ENCODE results near the gene CFP.

The CFP gene

DNA sequence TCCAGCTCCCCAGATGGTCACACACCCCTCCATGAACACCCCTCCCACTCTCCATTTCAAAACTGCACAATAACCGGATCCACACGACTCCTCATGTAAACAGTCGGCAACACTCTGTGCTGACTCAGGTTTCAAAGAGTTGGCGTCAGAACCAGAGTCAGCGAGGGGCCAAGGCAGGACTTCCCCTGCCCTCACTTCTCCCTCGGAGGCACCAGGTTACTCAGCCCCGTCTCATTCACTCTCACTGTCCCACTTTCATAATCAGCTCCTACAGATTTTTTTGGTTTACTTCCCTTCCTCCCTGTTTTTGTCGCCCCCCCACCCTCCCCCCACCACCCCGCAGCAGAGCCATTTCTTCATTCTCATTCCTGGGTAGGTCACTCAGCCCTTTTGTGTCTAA, 50.2 kb downstream of the CFP start:
- no peak for DNase-seq (ENCODE audit: low read depth, low spot score)
- H3K4me3 ChIP-seq (ENCODE audit: low read depth, low read length): no peak overlapping the region
- ChIA-PET POLR2A (no interaction called here), CTCF (no interaction called here)
- TF ChIP-seq, protein P1, sequence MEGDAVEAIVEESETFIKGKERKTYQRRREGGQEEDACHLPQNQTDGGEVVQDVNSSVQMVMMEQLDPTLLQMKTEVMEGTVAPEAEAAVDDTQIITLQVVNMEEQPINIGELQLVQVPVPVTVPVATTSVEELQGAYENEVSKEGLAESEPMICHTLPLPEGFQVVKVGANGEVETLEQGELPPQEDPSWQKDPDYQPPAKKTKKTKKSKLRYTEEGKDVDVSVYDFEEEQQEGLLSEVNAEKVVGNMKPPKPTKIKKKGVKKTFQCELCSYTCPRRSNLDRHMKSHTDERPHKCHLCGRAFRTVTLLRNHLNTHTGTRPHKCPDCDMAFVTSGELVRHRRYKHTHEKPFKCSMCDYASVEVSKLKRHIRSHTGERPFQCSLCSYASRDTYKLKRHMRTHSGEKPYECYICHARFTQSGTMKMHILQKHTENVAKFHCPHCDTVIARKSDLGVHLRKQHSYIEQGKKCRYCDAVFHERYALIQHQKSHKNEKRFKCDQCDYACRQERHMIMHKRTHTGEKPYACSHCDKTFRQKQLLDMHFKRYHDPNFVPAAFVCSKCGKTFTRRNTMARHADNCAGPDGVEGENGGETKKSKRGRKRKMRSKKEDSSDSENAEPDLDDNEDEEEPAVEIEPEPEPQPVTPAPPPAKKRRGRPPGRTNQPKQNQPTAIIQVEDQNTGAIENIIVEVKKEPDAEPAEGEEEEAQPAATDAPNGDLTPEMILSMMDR (IDR thresholded peaks at IDR 0.05; ENCODE audit: insufficient read depth, low read length, missing control alignments): no peak

DNA sequence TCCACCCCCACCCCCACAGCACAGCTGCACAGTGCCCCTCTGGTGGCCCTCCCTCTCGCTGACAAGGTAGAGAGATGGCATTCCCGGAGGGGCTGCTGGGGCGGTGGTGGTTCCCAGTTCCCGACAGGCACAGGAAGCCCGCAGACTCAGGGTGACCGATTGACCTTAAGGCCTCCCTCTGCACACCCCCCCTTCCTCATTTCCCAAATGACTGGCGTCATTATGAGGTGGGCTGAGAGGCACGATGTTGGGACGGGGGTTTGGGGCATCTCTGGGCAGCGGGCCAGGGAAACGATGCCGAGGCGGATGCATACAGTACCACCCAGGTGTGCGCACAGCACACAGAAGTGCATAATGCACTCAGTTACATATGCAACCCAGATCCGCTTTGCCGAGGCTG, 51.0 kb downstream of the CFP start:
- ChIA-PET POLR2A (no interaction called here), CTCF (no interaction called here)
- DNase-seq (ENCODE audit: low read depth, low spot score): no peak
- TF ChIP-seq, protein P1 (IDR thresholded peaks at IDR 0.05; ENCODE audit: insufficient read depth, low read length, missing control alignments): no peak
- no peak overlapping the region for H3K4me3 ChIP-seq (ENCODE audit: low read depth, low read length)

DNA sequence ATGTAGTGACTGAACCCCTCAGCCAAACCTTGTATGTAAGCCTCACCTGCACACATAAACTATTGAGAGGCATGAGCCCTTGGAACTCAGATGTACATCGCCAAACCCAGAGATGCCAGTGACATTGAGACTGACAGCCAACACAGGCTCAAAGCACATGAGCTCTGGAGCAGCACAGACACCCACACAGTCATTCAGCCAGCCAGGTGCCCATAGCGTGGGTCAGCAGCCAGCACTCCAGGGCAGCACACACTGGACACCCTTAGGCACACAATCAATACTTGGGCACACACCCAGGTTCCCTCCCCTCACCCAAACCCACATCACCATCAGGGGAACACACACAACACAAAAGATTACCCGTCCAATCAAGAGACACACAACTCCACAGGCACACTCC, 51.8 kb downstream of the CFP start:
- no peak overlapping the region for H3K4me3 ChIP-seq (ENCODE audit: low read depth, low read length)
- TF ChIP-seq, protein P1 (IDR thresholded peaks at IDR 0.05; ENCODE audit: insufficient read depth, low read length, missing control alignments): no peak
- CTCF ChIA-PET: interaction anchor here (1.6 kb wide), 1 partner anchor 15 kb away, joined by 4 read pairs; no protein-coding TSS in a partner anchor
- POLR2A ChIA-PET: no interaction called here
- no peak for DNase-seq (ENCODE audit: low read depth, low spot score)

DNA sequence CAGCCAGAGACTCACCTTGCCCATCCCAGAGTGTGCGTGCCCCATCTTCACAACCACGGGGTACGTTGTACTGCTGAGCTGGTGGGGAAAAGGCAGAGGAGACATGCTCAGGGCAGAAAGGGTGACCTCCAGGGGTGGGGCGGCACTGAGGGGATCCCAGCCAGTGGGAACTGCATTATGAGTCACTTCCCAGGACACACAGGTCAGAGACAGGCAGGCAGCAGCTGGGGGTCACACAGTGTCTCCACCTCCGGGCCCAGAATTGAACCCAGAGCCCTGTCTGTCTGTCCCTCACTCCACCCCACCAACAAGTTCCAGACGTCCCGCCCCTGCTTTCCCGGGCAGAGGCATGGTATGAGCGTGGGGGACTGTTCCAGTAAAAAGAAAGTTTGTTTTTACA, 52.3 kb downstream of the CFP start:
- TF ChIP-seq, protein P1 (IDR thresholded peaks at IDR 0.05; ENCODE audit: insufficient read depth, low read length, missing control alignments): no peak
- POLR2A ChIA-PET: no interaction called here
- H3K4me3 ChIP-seq (ENCODE audit: low read depth, low read length): no peak overlapping the region
- CTCF ChIA-PET: interaction anchor here (1.6 kb wide), 1 partner anchor 15 kb away, joined by 4 read pairs; no protein-coding TSS in a partner anchor
- no peak for DNase-seq (ENCODE audit: low read depth, low spot score)

DNA sequence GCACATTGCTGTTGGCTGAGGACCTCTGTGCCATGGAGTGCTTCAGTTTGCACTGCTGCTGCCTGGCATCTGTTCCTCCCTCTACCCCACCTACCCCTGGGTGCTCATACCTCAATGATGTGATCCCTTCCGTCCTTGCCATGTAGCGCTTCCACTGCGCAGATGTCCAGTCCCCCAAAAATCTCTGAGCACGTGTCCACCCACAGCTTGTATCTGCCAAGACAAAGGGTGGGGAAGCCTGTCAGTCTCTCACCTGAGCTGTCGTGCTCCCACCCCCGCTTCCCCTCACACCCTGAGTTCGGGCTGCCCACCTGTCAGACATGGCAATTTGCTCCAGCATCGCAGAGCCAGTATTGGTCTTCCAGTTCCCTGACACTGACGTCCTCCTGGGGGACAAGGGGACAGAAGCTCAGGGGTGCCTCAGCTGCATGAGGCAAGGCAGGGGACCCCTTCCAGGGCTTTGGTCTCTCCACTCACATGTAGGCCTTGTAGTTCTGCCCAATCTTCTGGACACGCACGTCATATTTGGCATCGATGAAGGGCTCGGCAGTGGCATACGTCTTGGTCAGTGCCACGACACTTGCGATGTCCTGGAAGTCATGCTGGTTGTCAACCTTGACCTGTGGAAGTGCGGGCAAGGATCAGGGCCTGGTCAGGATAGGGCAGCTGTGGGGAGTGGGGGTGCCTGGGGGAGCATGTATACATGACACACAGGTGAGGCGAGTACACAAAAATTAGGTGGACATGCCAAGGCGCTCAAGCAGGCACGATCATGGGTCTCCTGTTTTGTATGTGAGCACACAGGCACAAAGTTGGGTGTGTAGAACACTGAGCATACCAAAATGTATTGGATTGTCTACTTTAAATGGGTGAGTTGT, 53.5 kb downstream of the CFP start:
- TF ChIP-seq, protein P1 (IDR thresholded peaks at IDR 0.05; ENCODE audit: insufficient read depth, low read length, missing control alignments): no peak
- ChIA-PET CTCF (no interaction called here), POLR2A (no interaction called here)
- no peak overlapping the region for H3K4me3 ChIP-seq (ENCODE audit: low read depth, low read length)
- DNase-seq (ENCODE audit: low read depth, low spot score): no peak

DNA sequence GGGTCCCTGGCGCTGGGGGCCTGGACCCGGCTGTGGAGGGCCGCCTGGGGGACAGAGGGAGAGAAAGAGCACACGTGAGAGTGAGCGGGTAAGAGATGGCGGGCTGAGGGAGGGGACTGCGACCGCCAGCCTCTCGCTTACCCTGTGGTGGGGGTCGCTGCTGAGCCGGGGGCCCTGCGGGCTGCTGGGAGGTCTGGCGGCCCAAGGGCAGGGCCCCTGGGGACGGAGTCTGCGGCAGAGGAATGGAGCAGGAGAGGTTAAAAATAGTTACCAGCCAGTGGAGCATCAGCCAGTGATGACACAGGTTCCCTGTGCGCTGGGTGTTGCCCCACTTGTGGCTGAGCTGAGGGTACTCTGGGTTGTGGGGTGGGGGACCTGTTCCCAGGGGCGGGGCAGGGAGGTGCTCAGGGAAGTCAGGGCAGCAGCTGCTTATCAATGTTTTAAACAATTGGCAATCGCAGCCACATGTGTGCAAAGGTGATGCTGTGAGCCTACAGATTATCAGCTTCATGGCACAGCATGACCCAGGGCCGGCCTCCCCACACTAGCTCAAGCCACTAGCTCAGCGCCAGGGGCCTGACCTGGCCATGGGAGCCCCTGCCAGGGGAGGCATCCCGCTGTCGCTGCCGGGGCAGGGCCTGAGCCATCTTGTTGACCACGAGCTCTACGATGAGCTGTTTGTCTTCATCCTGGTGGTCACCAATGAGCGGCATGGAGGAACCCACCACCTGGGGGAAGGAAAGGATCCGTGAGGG, 55.0 kb downstream of the CFP start:
- CTCF ChIA-PET: no interaction called here
- no peak for DNase-seq (ENCODE audit: low read depth, low spot score)
- TF ChIP-seq, protein P1 (IDR thresholded peaks at IDR 0.05; ENCODE audit: insufficient read depth, low read length, missing control alignments): no peak
- no peak overlapping the region for H3K4me3 ChIP-seq (ENCODE audit: low read depth, low read length)
- POLR2A ChIA-PET: no interaction called here

Measured in AG04449 (cell line).